ENCODE results near the gene MLLT3.

GRCh38 chr9:20325008-20325407 lies 297.3 kb downstream of the MLLT3 start:
- TF ChIP-seq CTCF (IDR thresholded peaks at IDR 0.05) = no peak
- TF ChIP-seq POLR2A (IDR thresholded peaks at IDR 0.05) = no peak
- TF ChIP-seq POLR2AphosphoS5 (IDR thresholded peaks at IDR 0.05) = no peak
- no peak for TF ChIP-seq EP300 (IDR thresholded peaks at IDR 0.05)
